IMR-90 (cell line): ENCODE results near the gene SNED1. TPM values are rescaled to one million over a fixed set of nuclear protein-coding genes. Genes with fewer than 3 reads are reported as not detected.

ENCODE experiments used
- ATAC-seq: fragments of 200-7000 bp; cut with Tn5 transposase; 2 replicates; pipeline ENCODE4 v1.9.1; 2020; ENCODE audit warnings: low read depth, mild to moderate bottlenecking, moderate library complexity
- BruUV-seq: library from RNA; stranded (reverse); fragments of 400-500 nt; replicated peaks from 2 replicates; lab custom pipeline; 2021; lab: Mats Ljungman, UMichigan
- CTCF ChIA-PET: fragments of 300-600 bp; formaldehyde crosslinking; extraction: SDS; loops from one replicate; lab custom pipeline; 2021; ENCODE audit warnings: antibody characterized with exemption; lab: Yijun Ruan, JAX
- POLR2A ChIA-PET: fragments of 300-600 bp; sonication (Branson Sonifier 250); formaldehyde crosslinking; loops from one replicate; lab custom pipeline; 2022; ENCODE audit warnings: antibody characterized with exemption; ENCODE audit not compliant: unreplicated experiment; lab: Charles Lee
- DNase-seq: peaks from one replicate; pipeline ENCODE4 v3.0.0; 2013
- H2AFZ ChIP-seq: replicated peaks from 2 replicates; pipeline ENCODE3; 2013; ENCODE audit warnings: low read length, mild to moderate bottlenecking; ENCODE audit not compliant: poor library complexity
- H2AK5ac ChIP-seq: 2 replicates; pipeline ENCODE4 v1.6.1; 2013; ENCODE audit warnings: low read depth, low read length, inconsistent platforms
- H2AK9ac ChIP-seq: replicated peaks from 2 replicates; pipeline ENCODE3; 2013; ENCODE audit warnings: mild to moderate bottlenecking, low read depth, low read length, moderate library complexity; ENCODE audit not compliant: poor library complexity
- H2BK120ac ChIP-seq: 2 replicates; pipeline ENCODE4 v1.6.1; 2013; ENCODE audit warnings: low read depth, low read length, inconsistent platforms
- H2BK15ac ChIP-seq: 3 replicates; pipeline ENCODE4 v1.6.1; 2013; ENCODE audit warnings: low read depth, low read length, inconsistent platforms
- H2BK20ac ChIP-seq: 2 replicates; pipeline ENCODE4 v1.6.1; 2013; ENCODE audit warnings: low read depth, mild to moderate bottlenecking, inconsistent platforms, low read length, moderate library complexity
- H2BK5ac ChIP-seq: 2 replicates; pipeline ENCODE4 v1.6.1; 2013; ENCODE audit warnings: mild to moderate bottlenecking, low read depth, low read length, inconsistent platforms; ENCODE audit not compliant: poor library complexity, severe bottlenecking
- H3K14ac ChIP-seq: replicated peaks from 2 replicates; pipeline ENCODE4 v1.6.1; 2013; ENCODE audit warnings: low read depth, low read length, inconsistent platforms
- H3K18ac ChIP-seq: 2 replicates; pipeline ENCODE4 v1.6.1; 2013; ENCODE audit warnings: low read depth, low read length, control low read depth
- H3K23ac ChIP-seq: 2 replicates; pipeline ENCODE4 v1.6.1; 2013; ENCODE audit warnings: low read depth, low read length, inconsistent platforms
- H3K27ac ChIP-seq: 2 replicates; pipeline ENCODE4 v1.5.1; 2013; ENCODE audit warnings: mild to moderate bottlenecking, control low read depth, low read length; ENCODE audit not compliant: insufficient read depth
- H3K27me3 ChIP-seq: 2 replicates; pipeline ENCODE4 v1.6.1; 2013; ENCODE audit warnings: low read length; ENCODE audit not compliant: control insufficient read depth, insufficient read depth
- H3K36me3 ChIP-seq: 2 replicates; pipeline ENCODE4 v1.6.1; 2013; ENCODE audit warnings: low read length, mixed read lengths; ENCODE audit not compliant: control insufficient read depth, insufficient read depth
- H3K4ac ChIP-seq: 2 replicates; pipeline ENCODE4 v1.6.1; 2013; ENCODE audit warnings: low read depth, low read length, inconsistent platforms
- H3K4me1 ChIP-seq: 2 replicates; pipeline ENCODE4 v1.6.1; 2013; ENCODE audit warnings: low read length, mixed read lengths; ENCODE audit not compliant: control insufficient read depth, insufficient read depth
- H3K4me2 ChIP-seq: 2 replicates; pipeline ENCODE4 v1.6.1; 2013; ENCODE audit warnings: low read depth, mild to moderate bottlenecking, control low read depth, low read length, moderate library complexity
- H3K4me3 ChIP-seq: 2 replicates; pipeline ENCODE4 v1.5.1; 2013; ENCODE audit warnings: low read depth, mild to moderate bottlenecking, control low read depth, low read length, moderate library complexity; ENCODE audit not compliant: insufficient read depth
- H3K56ac ChIP-seq: 2 replicates; pipeline ENCODE4 v1.6.1; 2013; ENCODE audit warnings: low read length, inconsistent platforms; ENCODE audit not compliant: insufficient read depth; ENCODE audit errors: extremely low read depth
- H3K79me1 ChIP-seq, 2 experiments: 2 replicates each; pipeline ENCODE4 v1.6.1; 2013; ENCODE audit warnings: low read length in 2 of 2, inconsistent platforms in 1 of 2, low read depth in 1 of 2
- H3K9ac ChIP-seq: 2 replicates; pipeline ENCODE4 v1.6.1; 2013; ENCODE audit warnings: low read depth, low read length, control low read depth
- H3K9me1 ChIP-seq: 2 replicates; pipeline ENCODE4 v1.6.1; 2013; ENCODE audit warnings: low read length, inconsistent platforms; ENCODE audit not compliant: insufficient read depth
- H3K9me3 ChIP-seq: 2 replicates; pipeline ENCODE4 v1.6.1; 2013; ENCODE audit warnings: low read length; ENCODE audit not compliant: control insufficient read depth, insufficient read depth
- H4K20me1 ChIP-seq: 2 replicates; pipeline ENCODE4 v1.6.1; 2013; ENCODE audit warnings: low read length, inconsistent platforms; ENCODE audit not compliant: insufficient read depth
- H4K5ac ChIP-seq: 2 replicates; pipeline ENCODE4 v1.6.1; 2013; ENCODE audit warnings: mild to moderate bottlenecking, low read depth, low read length, control low read depth
- H4K8ac ChIP-seq, 2 experiments: 2 replicates each; pipeline ENCODE4 v1.6.1; 2013; ENCODE audit warnings: low read depth in 2 of 2, low read length in 2 of 2, control low read depth in 1 of 2, inconsistent platforms in 1 of 2
- H4K91ac ChIP-seq: 2 replicates; pipeline ENCODE4 v1.6.1; 2013; ENCODE audit warnings: low read depth, low read length, inconsistent platforms; ENCODE audit not compliant: insufficient read depth
- ELK1 ChIP-seq: fragments of 150-350 bp; IDR thresholded peaks from 2 replicates; pipeline ENCODE4 v1.6.1; 2016; ENCODE audit warnings: low read depth, mild to moderate bottlenecking, low read length, moderate library complexity, borderline replicate concordance
- FOS ChIP-seq: fragments of 150-350 bp; IDR thresholded peaks from 2 replicates; pipeline ENCODE4 v1.6.1; 2016; ENCODE audit warnings: low read depth, low read length
- MAFK ChIP-seq: IDR thresholded peaks from 2 replicates; pipeline ENCODE4 v1.6.1; 2012; ENCODE audit warnings: low read depth, low read length, improper control_type of control experiment
- MAZ ChIP-seq: IDR thresholded peaks from 2 replicates; pipeline ENCODE4 v1.6.1; 2012; ENCODE audit warnings: low read depth, mild to moderate bottlenecking, low read length, improper control_type of control experiment, moderate library complexity, borderline replicate concordance
- RFX5 ChIP-seq: IDR thresholded peaks from 2 replicates; pipeline ENCODE4 v1.8.0; 2012; ENCODE audit warnings: low read depth, mild to moderate bottlenecking, low read length, moderate library complexity
- WGBS, 2 experiments: methylation state at CpG; one replicate each; pipeline versions ENCODE4 v1.1.5 to v1.1.7; 2013; ENCODE audit warnings: missing lambda C conversion rate in 2 of 2; ENCODE audit not compliant: insufficient read length in 1 of 2; ENCODE audit errors: extremely low coverage in 2 of 2; 5-methylcytosine and 5-hydroxymethylcytosine counted together
- dilution Hi-C: fragments of 300-500 bp; cut with HindIII; formaldehyde crosslinking; loops from one replicate; pipeline ENCODE4 v1.14.3; 2018; ENCODE audit warnings: low sequenced_read_pairs; ENCODE audit not compliant: unreplicated experiment
- in situ Hi-C: fragments of 300-500 bp; cut with MboI; formaldehyde crosslinking; loops from 3 replicates; pipeline ENCODE4 v1.14.3; 2019; ENCODE audit warnings: low sequenced_read_pairs, inconsistent platforms, mixed read lengths
- intact Hi-C: fragments of 100-400 bp; cut with micrococcal nuclease; formaldehyde crosslinking; loops from 2 replicates; pipeline ENCODE4 v1.10.0; 2022
- polyA plus RNA-seq, 3 experiments: library from polyadenylated mRNA; depleted of rRNA; stranded (reverse); fragments of >200 nt; gene quantifications; 2 replicates each; pipeline ENCODE4 v1.2.3, GENCODE V29; 2012; ENCODE audit warnings: low replicate concordance in 1 of 3
- total RNA-seq: library from RNA; depleted of rRNA; stranded (reverse); fragments of >200 nt; gene quantifications from 2 replicates; pipeline ENCODE4 v1.2.3, GENCODE V29; 2012
- TF ChIP-seq, protein P1 (sequence below): conservative IDR thresholded peaks from 2 replicates; pipeline ENCODE4 v1.5.1; 2012; ENCODE audit warnings: mild to moderate bottlenecking, low read depth, low read length, improper control_type of control experiment

SNED1 gene
- total and polyA plus RNA-seq, 2 of the 4 experiments (the other 2 are of a cell fraction), result 1.1 to 3.4 TPM

- H2AK5ac ChIP-seq, result peak overlapping the region; percentile 15
- DNase-seq (no peak), ATAC-seq (no peak)
- peaks cover 32% of the 10 kb centered on the region; the same call in 1 of the 2 replicates for H3K4me1 ChIP-seq
- no peak overlapping the region for H3K4me3 ChIP-seq
- no peaks in the 10 kb centered on the region for H4K20me1 ChIP-seq
- ChIA-PET POLR2A (no interaction called here), CTCF (no interaction called here)
- peak overlapping the region; percentile 44; the same call in 1 of the 2 replicates for H3K27ac ChIP-seq
- H3K9ac ChIP-seq, result no peak overlapping the region
- H3K4me2 ChIP-seq, result no peak overlapping the region
- H2BK120ac ChIP-seq, result no peak overlapping the region
- H3K56ac ChIP-seq, result no peak overlapping the region
- peak overlapping the region; percentile 33; the same call in 1 of the 2 replicates for H3K18ac ChIP-seq
- H4K91ac ChIP-seq, result no peak overlapping the region
- intact Hi-C loops, result no loop called here
- no peaks in the 10 kb centered on the region for H3K79me1 ChIP-seq
- BruUV-seq, result no TSS peak
- WGBS, 2 experiments, result 61% methylated on average over 9 of the region's 14 CpGs; no CpG with 5 or more reads in 1 of the 2 experiments
- no peak overlapping the region for H2BK20ac ChIP-seq
- H4K8ac ChIP-seq, result no peak overlapping the region
- no peak overlapping the region for H2AK9ac ChIP-seq
- H2BK15ac ChIP-seq, result no peak overlapping the region
- H2BK5ac ChIP-seq, result no peak overlapping the region
- H3K4ac ChIP-seq, result no peak overlapping the region
- dilution Hi-C loops, result no loop called here
- H3K27me3 ChIP-seq, result peaks cover 17% of the 10 kb centered on the region; the same call in 1 of the 2 replicates
- in situ Hi-C loops, result no loop called here
- TF ChIP-seq MAZ (no peak), RFX5 (no peak), FOS (no peak), MAFK (no peak), ELK1 (no peak)
- TF ChIP-seq, protein P1, sequence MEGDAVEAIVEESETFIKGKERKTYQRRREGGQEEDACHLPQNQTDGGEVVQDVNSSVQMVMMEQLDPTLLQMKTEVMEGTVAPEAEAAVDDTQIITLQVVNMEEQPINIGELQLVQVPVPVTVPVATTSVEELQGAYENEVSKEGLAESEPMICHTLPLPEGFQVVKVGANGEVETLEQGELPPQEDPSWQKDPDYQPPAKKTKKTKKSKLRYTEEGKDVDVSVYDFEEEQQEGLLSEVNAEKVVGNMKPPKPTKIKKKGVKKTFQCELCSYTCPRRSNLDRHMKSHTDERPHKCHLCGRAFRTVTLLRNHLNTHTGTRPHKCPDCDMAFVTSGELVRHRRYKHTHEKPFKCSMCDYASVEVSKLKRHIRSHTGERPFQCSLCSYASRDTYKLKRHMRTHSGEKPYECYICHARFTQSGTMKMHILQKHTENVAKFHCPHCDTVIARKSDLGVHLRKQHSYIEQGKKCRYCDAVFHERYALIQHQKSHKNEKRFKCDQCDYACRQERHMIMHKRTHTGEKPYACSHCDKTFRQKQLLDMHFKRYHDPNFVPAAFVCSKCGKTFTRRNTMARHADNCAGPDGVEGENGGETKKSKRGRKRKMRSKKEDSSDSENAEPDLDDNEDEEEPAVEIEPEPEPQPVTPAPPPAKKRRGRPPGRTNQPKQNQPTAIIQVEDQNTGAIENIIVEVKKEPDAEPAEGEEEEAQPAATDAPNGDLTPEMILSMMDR, result no peak
- no peak overlapping the region for H3K14ac ChIP-seq
- H3K9me1 ChIP-seq, result peaks cover 10% of the 10 kb centered on the region
- H4K5ac ChIP-seq, result peak overlapping the region; percentile 32; the same call in 1 of the 2 replicates
- H2AFZ ChIP-seq, result no peak overlapping the region
- H3K36me3 ChIP-seq, result no peaks in the 10 kb centered on the region
- no peak overlapping the region for H3K23ac ChIP-seq
- no peaks in the 10 kb centered on the region for H3K9me3 ChIP-seq
Observed at GRCh38 chr2:240959941-240960308, 38.5 kb upstream of the SNED1 start.
